Erythroblast (primary cell): ENCODE data around the gene TMEM150A.

Experiments used
- DNase-seq, 2 experiments: peaks; one replicate each; lab custom pipeline; 2025; lab: John Stamatoyannopoulos, UW
- GATA1 ChIP-seq: IDR thresholded peaks from 2 replicates; pipeline ENCODE4 v1.6.1; 2011; ENCODE audit warnings: low read depth, mild to moderate bottlenecking, control low read depth, low read length, moderate library complexity
- POLR2A ChIP-seq: IDR thresholded peaks from 2 replicates; pipeline ENCODE4 v1.6.1; 2011; ENCODE audit warnings: mild to moderate bottlenecking, low read length

Gene TMEM150A

DNA sequence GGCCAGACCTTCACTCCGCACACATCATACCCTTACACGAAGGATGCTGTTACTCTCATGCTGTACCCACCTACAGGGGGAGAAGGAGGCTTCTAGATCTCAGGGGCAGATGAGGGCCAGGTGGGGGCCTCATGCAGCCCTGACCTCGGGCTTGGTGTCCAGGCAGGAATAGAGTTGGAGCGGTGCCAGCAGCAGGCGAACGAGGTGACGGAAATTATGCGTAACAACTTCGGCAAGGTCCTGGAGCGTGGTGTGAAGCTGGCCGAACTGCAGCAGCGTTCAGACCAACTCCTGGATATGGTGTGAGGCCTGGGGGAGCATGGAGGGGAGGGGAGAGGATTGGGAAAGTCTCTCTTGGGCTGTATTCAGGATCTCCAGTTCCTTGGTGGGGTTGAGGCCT lies 10.9 kb downstream of the TMEM150A start:
- TF ChIP-seq POLR2A (no peak), GATA1 (no peak)
- DNase-seq = no peak

DNA sequence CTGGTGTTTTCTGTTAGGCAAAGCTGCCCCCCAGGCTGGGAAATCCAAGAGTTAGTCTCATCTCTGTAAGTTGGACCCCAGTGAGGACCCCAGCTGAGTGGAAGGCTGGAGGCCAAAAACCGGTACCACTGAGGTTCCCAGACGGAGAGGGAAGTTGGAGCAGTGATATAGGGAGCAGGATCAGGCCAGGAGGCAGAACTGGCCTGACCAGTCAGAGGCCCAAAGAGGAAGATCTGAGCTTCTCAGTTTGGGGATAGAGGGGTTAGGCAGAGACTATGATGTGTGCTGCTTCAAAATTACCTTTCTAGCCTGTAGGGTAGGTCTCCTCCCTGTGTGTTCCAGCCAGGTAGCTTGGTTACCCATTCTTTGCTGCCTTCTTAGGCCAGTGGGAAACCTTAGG lies 11.5 kb downstream of the TMEM150A start:
- no peak for TF ChIP-seq GATA1
- no peak for TF ChIP-seq POLR2A
- DNase-seq = no peak

DNA sequence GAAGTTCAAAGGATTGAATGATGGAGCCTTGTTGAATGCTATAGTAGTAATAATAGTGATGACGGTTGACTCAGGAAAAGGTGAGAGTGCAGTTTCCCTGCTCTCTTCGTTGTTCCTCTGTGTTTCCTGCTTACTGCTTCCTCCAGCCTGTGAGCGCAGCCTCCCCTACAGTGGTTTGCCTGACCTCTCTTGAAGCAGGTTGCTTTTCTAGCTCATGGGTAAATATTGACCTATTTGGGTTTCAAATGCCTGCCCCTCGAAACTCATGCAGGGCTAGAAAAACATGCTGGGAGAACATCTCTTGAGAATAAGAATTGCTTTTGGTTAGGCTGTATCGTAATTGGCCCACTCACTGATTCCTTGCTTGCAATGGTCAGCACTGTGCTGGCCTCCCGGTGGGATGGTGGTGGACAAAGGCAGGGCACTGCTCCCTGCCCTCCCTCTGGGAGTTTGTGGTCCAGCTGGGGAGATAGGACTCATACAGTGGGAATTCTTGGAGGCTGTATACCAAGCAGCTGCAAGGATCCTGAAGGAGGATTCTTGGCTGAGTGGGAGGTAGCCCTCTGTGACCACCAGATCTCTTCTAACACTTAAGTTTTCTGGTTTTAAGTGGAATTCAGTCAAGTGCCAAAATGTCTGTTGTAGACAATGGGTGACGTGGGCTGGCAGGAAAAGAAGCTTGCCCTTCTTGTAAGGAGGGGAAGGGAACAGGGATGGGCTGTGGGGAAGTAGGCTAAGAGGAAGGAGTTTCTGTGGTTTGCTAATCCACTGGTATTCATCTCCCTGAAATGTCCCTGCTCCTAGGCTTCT lies 12.3 kb downstream of the TMEM150A start:
- no peak for DNase-seq
- TF ChIP-seq POLR2A (no peak), GATA1 (no peak)

DNA sequence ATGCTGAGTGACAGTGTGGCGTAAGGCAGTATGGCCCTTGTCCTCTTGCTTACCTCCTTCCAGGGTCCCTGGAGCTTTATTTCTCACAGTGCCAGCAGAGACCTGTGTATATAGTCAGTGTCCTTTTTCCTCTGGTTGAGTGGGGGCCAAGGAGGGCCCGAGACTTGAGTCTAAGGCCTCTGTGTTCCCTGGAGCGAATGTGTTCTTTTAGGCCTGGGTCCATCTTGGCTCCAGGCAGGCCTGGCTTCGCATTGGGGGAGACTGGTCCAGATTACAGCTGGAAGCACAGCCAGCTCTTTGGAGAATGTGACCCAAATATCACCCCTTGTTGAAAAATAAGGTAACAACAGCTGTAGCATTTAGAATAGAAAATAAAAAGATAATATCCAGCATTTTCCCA lies 13.3 kb downstream of the TMEM150A start:
- TF ChIP-seq POLR2A (no peak), GATA1 (no peak)

GRCh38 chr2:85588645-85589044 lies 13.9 kb downstream of the TMEM150A start:
- TF ChIP-seq GATA1 (no peak), POLR2A (no peak)
- DNase-seq = peak in 1 of 2 experiments; percentile 12

More for the DNA sequence above, 13.3 kb downstream of the TMEM150A start:
- DNase-seq = no peak

DNA sequence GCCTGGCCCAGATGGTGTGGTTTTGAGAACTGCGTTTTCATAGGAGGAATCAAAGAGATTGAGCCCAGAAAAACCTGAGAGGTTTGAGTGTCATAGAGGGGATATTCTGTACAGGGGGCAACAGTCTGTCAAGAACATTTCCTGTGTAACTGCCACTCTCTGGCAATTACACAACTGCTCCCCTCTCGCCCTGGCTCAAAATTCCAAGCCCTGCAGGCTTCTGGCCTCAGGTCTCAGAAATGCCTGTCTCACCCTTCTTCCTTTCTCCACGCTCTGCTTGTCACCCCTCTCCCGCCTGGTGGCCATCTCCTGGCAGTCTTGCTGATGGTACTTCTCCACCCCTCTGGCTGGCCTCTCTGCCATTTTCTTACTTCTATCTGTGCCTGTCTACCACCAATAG lies 14.3 kb downstream of the TMEM150A start:
- TF ChIP-seq POLR2A (no peak), GATA1 (no peak)
- no peak for DNase-seq

- DNase-seq = no peak
- no peak for TF ChIP-seq GATA1
- no peak for TF ChIP-seq POLR2A
Observed at GRCh38 chr2:85585781-85586105, 16.8 kb downstream of the TMEM150A start.

DNA sequence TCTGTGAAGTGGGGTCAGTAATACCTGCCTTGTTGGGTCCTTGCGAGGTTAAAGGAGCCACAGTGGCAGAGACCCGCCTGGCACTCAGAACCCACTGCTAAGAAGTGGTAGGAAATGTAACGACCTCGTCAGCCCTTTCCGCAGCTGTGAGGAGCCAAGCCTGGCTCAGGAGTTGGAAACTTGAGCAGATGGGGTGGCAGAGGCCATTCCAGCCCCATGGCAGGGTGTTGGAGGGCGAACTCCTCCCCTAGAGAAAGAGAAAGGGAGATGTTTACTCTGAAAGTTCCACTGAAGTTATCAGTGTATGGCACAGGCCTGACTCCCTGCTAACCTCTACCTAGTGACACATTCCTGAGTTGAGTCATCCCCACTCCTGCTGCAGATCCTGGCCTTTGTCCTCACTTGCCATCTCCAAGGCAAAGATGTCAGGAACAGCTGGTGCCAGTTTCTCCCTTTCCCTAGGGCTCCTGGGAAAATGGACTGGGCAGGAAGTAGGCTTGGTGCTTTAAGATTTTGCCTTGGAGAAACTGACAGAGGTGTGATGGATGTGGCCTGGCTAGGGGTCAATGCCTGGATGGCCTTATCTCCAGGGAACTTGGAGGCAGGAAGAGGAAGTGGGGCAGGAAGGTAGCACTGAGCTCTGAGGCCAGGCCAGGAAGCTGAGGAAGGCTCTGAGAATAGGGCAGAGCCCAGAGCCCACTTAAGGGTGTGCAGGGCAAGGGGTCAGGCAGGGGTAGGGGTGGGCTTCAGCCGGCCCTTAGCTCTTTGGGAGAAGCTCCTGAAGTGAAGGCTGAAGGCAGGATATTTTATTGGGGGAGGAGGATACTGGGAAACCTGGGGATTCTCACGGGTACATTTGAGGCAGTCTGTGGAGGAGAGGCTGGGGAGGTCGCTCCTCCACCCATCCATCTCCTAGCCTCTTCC lies 17.4 kb downstream of the TMEM150A start:
- TF ChIP-seq GATA1 (no peak), POLR2A (no peak)
- peak in 1 of 2 experiments; percentile 55 for DNase-seq

DNA sequence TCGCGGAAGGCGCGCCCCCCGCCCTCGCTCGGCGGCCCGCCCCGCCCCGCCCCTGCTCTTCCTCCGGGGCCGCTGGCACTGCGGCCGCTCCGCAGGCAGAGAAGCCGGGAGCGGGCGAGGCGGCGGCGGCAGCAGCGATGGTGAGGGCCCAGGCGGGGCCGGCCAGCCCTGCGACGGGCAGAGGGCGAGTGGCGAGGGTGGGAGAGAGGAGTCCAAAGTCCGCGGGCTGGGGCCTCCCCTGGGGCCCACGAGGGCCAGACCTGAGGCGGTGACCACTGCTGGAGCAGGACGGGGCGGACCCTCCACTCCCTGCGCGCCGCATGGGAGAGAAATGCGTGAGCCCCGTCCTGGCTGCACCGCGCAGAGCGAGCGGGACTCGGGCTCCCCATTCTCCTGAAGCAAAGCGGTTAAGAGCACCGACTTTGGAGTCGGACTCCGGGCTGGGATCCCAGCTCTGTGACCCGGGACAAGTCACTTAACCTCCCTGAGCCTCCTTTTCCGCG lies 18.1 kb downstream of the TMEM150A start, which contains the start of gene VAMP5:
VAMP5 (plus strand) TSS at position 78 of the 503 bp plus-strand sequence; CDS start at position 138, 60 bp downstream.
- no peak for TF ChIP-seq GATA1
- TF ChIP-seq POLR2A = no peak
- peak; percentile 35 to 61 for DNase-seq

- DNase-seq = no peak
- TF ChIP-seq POLR2A (no peak), GATA1 (no peak)
Observed at GRCh38 chr2:85583667-85584353, 18.7 kb downstream of the TMEM150A start.

DNA sequence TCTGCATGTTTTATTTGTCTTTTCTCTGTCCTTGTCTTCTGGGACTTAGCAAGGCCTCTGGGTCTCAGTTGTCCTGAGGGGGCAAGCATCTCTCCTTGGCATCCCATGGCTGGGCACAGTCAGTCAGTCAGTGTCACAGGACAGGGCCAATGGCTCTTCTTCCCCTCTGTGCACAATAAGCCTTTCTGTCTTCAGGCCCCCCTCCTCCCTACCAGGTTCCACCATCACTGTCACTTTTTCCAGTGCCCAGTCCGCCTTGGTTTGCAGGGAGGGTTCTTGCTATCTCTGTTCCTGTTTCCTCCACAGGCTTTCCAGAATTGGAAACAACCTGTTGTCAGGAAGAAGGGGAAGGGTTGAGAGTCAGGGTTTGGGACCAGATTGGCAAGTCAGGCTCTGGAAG lies 20.0 kb downstream of the TMEM150A start:
- DNase-seq = no peak
- no peak for TF ChIP-seq GATA1
- TF ChIP-seq POLR2A = no peak

DNA sequence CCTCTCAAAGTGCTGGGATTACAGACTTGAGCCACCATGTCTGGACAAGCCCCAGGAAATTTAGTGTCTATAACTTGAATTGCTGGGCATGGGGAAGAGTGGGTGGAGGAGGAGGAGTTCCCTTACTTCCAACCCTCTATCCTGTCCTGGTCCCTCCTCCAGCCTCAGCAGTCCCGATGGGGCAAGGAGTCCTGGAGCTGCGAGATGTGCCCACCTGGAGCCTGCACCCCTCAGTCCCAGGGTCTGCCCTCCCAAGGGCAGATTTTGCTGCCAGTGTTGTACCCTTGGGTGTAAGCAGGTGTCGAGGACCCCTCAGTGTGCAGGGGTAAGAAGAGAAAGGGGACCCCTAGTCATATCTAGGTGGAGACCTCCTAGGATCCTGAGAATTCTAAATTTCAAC lies 22.3 kb downstream of the TMEM150A start:
- TF ChIP-seq POLR2A = no peak
- TF ChIP-seq GATA1 = no peak
- DNase-seq = no peak

DNA sequence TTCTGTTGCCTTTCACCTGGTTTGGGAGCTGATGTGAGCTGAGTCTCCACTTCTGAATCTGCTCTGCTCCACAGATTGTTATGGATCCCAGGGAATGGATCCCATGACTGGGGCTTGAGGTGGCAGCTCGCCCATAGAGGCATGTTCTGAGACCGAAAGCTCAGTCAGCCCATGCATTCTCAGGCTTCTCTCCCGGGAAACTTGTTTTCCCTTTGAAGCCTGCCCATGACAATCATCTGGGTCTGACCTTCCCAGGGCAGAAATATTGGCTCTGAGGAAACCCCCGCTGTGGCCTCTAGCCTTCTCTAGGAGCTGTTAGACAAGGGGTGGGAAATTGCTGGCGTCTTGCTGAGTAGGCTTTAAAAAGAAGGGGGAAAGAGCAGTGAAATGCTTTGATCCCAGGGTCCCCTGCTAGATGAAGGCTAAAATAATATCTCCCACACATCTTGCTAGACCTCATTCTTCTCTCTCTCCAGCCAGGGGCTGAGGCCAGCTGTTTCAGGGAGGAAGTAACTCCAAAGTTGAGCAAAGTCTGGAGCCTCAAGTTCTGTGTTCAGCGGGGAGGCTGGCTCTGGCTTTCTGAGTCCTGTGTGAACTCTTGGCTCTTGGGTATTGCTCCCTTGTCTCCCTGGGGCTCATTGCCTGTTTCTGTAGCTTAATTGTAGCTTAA lies 23.1 kb downstream of the TMEM150A start:
- no peak for DNase-seq

More for the DNA sequence above, 23.1 kb downstream of the TMEM150A start:
- TF ChIP-seq GATA1 (no peak), POLR2A (no peak)
